ENCODE results near the gene DOCK8. TPM values are rescaled to one million over a fixed set of nuclear protein-coding genes. Genes with fewer than 3 reads are reported as not detected.
"Not testable (repeated sequence)": the region's sequence is repeated elsewhere in the genome, so short reads cannot be mapped to it uniquely, and the experiment has no call there.

DOCK8 gene
- polyA plus RNA-seq, 3 donors: 12.4 to 14.8 (median 12.9) TPM

DNA sequence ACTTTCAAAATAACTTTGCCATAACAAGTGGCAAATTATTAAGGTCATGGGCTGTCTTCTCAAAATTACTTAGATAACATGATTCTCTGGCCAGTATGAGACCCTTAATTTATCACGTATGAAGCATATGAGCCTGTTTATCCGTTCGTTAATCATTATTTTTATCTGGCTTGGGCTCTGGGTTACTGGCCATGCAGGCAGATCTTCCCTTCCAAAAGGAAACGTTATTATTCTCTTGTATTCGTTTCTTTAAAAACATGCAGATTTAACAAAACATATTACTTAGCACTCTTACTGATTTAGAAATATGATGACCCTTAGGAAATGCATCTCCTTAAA is 148.6 kb downstream of the DOCK8 start:
- DNase-seq: no peak

DNA sequence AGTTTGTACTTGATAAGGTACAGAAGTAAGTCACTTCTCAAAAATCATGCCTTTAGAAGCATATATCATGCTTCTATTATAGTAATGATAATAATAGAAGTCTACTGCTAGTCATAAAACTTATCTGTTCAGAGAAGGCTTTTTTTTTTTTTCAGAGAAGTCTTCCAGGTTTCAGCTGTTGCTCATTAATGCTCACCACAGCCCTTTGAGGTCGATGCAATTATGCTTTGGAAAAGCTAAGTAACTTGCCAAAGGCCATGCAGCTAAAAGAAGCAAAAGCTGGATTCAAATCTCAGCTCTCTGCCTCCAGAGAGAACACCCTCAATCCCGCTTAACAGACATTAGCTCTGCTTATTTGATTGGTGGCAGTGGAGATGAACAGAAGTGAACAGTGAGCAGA is 150.8 kb downstream of the DOCK8 start:
- DNase-seq: no peak

DNA sequence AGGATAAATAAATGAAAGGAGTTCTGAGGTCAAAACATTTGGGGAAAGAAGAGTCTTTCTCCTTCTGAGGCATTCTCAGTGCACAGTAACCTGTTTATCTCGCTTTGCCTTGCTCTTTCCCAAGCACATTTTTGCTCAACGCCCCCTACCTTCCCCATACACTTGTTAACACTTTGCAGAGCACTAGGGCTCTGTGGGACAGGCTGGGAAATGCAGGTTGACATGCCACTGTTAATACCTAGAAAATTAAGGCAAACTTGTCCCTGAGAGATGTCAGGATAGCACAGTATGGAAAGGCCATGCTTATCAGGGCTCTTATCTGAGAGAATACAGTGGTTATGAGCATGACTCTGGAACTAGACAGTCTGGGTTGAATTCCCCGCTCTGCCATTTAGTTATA is 152.0 kb downstream of the DOCK8 start:
- no peak for DNase-seq

DNA sequence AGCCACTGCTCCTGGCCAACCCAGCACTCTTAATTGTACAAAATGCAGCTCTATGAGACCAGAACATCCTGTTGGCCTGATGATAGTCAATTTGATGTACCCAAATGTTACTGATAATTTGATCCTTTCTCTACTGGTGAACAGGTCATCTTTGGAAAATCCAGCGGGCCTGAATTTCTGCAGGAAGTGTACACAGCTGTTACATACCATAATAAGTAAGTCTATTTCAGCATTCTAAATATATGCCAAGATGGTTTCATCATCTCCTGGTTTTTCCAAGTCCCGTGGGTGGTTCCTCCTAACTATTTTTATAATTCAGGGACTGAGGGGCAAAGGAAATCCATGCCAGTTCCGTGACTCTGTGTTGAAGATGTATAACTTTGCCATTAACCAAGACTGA is 155.4 kb downstream of the DOCK8 start:
- DNase-seq: no peak

DNA sequence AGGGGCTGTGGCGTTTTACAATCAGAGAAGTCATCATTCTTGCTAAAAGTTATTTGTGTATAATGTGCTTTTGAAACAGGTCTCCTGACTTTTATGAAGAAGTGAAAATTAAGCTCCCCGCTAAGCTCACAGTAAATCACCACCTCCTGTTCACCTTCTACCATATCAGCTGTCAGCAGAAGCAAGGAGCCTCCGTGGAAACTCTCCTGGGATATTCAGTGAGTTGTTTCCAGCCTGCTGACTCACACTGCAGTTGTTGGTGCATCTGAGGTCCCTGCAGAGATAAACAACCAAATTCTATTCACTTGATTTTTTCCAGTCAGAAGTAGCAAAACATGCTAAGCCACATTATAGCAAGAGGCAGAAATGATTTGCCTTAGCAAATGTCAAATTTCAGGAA is 156.7 kb downstream of the DOCK8 start:
- DNase-seq: no peak

DNA sequence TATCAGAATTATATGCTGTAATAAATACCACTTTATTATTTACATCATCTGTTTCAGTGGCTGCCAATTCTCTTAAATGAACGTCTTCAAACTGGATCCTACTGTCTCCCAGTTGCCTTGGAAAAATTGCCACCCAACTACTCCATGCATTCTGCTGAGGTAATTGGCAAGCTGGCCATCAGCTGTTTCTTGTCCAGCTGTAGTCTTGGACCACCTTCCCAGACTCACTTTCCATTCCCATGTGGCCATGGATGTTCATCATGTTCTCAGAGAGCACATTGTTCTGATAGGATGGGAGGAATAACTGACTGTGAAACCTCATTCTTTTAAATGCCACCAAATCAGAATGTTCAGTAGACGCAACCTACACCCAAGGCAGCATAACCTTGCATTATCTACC is 157.5 kb downstream of the DOCK8 start:
- DNase-seq: no peak

DNA sequence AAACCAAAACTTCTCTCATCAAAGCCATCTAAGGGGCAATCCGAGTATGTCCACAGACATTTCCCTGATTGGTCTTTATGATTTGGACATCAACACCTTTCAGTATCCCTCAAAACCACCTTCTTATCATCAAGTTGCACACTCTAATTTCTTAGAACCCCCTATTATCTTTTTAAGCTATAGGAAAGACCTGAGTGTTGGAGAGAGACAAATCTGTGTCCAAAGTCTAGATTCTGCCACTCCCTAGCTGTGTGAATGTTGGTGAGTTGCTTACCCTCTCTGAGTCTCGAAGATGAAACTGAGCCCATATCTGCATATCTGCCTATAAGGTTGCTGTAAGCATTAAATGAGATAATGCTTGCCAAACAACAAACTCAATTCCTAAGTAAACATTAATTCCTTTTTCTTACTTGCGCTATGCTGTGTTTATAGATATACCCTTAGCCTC is 159.1 kb downstream of the DOCK8 start:
- DNase-seq: no peak

DNA sequence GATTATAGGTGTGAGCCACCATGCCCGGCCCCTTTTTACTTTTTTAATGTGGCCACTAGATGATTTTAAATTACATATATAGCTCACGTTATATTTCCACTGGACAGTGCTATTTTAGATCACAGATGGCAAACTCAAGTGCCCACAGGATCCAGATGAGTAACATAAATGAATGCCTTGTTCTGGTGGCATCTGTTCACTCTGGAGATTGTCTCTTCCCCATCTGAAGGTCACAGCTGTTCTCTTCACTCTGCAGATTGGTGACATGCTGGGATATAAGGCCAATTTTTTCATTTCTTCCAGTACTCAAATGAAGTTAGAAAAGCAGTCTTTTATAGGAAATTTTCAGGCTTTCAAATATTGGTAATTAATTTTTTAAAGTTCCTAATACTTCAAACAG is 160.1 kb downstream of the DOCK8 start:
- DNase-seq: no peak

DNA sequence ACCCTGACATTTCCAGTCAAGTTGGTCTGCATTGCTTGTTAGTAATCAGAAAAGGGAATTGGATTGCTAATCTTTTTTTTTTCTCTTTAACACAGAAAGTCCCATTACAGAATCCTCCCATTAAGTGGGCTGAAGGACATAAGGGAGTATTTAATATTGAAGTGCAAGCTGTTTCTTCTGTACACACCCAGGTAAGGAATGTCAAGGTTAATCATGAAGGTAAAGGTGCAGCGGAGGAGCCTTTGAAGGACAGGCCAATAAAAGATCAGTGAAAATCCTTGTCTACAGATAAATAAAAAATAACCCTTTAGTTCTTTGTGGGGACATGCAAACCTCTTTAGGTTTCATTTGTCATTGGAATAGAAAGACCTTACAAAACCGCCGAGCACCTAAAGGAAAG is 161.4 kb downstream of the DOCK8 start:
- DNase-seq: no peak

DNA sequence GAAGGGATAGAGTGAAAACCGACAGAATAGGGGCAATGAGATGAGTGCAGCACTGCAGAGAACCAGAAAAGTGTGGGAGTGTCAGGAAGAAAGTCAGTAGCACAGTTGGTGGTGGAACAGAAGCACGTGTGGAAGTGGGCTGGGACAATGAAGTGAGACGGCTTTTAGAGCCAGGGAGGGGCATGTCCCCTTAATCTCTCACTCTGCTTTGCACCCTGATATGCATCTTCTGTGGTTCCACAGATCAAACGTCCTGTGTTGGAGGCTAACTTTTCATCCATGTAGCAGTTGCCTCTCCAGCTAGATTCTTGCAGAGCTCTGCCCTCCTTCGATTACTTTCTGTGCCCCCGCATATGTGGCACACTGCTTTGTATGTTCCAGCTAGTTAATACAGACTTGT is 163.6 kb downstream of the DOCK8 start:
- DNase-seq: no peak

DNA sequence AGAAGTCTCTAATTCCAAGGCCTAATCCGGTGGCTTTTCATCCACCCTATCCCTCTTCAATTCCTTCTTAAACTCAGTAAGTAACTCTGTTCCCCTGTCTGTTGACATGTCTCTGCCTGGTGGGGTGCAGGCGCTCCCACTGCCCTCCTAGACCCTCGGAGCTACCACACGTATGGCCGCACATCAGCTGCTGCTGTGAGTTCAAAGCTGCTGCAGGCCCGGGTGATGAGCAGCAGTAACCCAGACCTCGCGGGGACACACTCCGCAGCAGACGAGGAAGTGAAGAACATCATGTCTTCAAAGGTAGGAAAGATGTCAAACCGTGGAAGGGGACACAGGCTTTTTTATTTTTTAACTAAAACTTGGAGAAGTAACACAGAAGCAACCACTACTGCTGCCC is 167.7 kb downstream of the DOCK8 start:
- DNase-seq: no peak

DNA sequence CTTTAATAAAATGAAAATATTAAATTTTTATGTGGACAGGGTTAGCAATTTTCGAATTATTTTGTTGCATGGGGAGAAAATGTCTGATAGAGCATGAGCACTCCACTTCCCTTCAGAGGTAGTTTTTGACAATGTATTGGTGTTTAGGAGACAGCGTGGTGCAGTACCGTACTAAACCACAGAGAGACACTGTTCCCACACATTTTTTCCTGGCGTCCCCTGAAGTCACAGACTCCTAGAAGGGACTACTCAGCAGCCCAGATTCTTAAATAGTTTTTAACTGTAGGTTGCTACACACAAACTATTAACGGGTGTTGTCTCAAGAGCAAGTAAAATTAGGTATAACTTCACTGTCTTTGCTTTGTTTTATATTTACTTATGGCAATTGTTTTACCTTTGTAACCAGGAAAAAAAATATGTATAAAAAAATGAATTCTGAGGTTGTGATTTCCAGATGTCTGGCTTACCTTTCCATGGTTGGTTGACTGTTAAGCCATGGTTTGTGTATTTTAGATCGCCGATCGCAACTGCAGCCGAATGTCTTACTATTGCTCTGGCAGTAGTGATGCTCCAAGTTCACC is 171.2 kb downstream of the DOCK8 start:
- peak; percentile 66 for DNase-seq

DNA sequence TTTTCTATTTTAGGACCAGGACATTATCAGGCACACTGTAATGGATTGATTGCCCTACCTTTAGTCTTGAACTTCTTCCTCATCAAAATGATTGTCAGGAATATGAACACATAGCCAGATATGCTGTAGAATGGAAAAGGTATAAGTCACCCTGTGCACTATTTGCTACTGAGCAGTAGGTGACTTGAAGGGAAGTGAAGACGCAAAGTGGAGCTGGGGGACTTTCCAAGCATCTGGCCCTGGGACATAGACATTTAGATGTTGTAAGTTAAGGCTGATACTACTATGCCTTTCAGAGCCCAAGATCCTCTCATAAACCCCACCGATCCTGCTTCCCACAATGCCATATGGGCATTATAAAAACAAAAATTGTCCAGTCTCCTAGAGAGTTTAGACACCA is 174.5 kb downstream of the DOCK8 start:
- DNase-seq: no peak

DNA sequence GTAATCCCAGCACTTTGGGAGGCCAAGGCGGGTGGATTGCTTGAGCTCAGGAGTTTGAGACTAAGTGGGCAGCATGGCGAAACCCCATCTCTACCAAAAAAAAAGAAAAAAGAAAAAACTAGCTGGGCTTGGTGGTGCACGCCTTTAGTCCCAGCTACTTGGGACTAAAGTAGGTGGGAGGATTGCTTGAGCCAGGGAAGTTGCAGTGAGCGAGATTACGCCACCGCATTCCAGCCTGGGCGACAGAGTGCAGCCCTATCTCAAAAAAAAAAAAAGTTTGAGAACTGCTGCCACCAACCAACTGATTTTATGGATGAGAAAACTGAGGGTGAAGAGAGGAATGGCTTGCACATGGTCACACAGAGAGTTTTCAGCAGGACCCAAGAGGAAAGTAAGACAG is 175.1 kb downstream of the DOCK8 start:
- no peak for DNase-seq

DNA sequence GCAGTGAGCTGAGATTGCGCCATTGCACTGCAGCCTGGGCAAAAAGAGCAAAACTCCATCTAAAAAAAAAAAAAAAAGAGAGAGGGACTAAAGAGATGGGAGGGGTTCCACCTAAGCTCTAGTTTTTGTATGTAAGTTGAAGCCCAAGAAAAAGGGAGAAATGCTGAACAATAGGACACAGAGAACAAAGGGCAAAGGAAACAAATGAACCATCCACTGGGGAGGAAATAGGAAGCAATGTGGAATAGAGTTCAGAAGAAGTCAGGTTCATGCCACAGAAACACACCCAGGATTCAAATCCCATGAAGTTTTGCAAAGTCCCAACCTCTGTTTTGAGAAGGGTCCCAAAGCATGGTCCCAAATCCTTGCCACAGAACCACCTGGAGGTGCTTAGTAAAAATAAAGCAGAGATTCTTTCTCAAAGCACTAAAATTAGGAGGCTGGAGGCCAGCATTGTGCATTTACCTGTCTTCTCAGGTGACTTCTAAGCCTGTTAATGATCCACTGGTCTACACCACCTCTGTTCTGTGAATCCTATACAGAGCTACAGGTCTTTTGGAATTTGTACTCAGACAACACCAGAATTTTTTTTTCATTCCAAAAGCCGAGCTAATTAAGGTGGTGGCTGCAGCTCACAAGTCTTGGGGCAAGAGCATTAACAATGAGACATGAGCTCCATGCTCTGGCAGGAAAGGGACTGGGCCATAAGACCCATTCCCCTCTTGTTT is 177.6 kb downstream of the DOCK8 start:
- no peak for DNase-seq

DNA sequence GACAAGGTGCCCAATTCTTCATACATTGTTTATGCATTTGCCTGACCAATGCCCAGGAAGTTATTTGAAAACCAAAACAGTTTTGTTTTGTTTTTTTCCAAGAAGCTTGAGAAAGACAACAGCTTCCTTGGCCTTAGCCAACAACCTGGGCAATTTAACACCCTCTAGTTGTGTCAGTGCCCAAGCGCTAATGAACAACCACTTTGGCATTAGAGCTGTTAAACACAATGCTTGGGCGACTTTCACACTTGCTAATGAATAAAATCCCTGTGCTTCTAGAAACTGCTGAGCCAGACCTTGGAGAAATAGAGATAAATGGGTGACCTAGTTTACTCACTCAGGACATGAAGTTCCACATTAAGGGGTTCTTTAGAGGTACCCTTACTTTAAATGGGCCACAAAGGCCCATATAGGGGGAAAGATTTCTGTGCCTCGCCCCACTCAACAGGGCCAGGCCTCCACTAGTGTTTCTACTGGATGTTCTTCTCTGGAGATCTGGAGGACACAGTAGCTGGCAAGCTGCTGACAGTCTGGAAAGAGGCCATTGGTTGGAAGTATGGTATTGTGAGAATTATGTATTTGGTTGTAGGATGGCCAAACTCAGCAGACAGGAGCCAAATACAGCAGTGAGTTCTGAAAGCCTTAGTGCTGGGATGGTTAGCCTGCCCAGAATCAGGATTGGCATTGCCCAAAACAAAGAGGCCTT is 179.8 kb downstream of the DOCK8 start:
- DNase-seq: no peak

DNA sequence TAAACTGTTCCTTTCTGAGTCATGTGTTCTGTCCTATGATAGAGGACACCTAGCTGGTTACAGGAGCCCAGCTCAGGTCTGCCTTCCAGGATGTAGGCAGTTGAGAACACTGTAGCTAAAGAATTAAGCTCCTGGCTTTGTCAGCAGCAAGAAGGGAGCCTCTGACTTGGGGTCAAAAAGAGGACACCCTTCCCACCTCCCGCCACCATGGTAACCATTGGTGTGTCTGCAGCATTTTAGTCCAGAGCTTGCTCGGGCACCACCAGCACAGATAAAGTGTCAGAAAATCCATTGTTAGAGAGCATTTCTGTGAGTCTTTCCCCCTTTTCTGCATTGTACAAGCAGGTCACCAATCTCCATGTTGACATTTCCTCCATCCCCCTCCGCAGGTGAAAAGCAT is 181.7 kb downstream of the DOCK8 start:
- DNase-seq: no peak

DNA sequence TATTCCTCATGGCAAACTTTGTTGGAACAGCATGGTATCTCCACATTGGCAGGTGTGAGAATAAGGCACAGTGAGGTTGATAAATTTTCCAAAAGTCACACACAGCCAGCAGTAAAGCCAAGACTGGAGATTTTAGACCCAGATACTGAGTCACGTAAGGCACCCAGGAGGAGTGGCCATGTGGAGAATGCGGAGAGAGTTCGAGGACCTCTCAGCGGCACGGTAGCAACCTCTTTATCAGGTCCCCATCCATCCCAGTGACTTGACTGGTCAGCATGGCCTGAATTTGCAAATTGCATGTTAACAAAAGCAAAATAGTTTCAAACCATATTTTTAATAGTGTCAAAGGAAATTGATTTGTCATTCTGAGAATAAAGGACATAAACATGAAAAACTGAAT is 183.4 kb downstream of the DOCK8 start:
- DNase-seq: no peak

DNA sequence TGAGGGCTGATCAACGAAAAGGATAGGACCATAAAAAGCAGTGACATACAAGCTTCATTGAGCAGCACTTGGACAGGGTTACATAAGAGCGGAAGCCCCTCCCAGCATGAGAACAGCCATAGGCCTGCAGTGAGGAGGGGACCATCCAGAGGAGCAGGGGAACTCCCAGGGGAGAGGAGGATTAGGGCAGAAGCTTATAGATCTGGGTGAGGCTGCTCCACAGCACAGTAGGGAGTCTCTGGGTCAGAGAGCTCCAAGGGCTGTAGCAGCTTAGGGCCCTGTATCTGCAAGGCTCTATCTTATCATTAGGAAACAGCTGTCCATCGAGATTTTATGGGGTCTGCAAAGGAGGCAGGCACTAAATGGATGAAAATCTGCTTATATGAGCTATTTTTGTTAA is 186.6 kb downstream of the DOCK8 start:
- no peak for DNase-seq

DNA sequence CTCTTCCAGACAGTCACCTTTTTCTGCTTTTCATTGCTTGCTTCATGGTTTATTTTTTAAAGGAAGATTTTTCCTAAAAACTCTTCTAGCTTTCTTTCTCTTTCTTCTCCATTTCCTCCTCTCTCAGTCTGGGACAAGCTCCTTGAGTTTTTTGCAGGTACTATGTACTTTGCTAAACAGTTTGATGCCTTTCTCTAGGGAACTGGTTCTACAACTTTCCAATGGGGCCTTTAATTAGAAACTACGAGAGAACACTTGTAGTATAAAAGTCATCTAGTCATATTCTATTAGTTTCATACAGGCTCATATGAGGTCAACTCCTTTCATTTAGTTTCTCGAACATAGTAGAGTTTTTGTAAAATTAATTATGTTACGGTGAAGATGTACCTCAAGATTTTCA is 189.6 kb downstream of the DOCK8 start:
- DNase-seq: no peak

DNA sequence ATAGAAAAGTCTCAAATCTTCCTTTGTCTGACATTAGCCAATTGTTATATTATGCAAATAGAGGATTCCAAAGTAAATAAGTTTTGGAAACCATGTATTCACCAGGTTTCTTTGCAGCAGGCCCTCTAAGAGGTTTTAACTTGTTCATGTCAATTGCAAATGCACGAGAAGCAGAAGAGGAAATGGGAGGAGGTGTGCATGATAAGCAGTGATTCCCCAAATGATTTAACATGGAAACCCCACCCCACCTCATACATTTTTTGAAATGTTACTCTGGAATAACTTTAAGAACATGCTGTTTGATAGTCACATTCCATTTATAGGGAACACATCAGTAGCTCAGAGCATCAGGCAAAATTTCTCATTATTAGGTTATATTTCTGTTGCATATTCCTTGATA is 190.7 kb downstream of the DOCK8 start:
- DNase-seq: no peak

DNA sequence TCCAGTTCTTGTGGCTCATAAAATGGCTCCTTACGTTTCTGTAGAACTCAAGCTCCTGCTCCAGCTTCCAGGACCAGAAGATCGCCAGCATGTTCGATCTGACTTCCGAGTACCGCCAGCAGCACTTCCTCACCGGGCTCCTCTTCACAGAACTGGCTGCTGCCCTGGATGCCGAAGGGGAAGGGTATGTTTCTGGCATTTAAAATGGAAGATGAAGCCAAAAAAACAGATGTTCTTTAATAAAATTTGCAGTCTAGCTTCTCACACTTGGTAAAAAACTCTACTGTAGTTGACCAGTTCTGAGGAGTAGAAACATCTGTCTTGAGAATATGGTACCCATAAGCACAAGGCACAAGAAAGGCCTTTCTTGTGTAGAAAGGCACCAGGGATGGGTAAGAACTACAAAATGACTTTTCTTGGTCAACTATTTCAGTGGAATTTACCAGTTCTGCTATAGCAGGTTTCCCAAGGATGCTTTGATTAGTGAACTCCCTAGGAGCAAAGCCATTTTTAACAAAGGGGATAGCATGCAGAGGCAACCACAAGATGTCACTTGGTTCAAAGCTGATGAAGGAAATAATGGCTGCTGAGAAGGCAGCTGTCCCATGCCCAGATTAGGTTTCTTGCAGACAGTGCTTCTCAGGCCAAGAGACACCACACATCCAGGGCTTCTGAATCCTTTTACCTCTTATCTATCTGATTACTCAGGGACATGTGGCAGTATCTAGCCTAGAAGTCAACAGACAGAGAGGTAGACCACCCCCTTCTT is 192.4 kb downstream of the DOCK8 start:
- no peak for DNase-seq

DNA sequence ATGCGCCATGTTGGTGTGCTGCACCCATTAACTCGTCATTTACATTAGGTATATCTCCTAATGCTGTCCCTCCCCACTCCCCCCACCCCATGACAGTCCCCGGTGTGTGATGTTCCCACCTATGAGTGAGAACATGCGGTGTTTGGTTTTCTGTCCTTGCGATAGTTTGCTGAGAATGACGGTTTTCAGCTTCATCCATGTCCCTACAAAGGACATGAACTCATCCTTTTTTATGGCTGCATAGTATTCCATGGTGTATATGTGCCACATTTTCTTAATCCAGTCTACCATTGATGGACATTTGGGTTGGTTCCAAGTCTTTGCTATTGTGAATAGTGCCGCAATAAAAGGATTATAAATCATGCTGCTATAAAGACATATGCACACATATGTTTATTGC is 195.0 kb downstream of the DOCK8 start:
- DNase-seq: not testable (repeated sequence)

All from renal pelvis (tissue), 4 donors.